Superior temporal gyrus (tissue), 1 donor: ENCODE data around the gene MASP2.
"Not testable (repeated sequence)": the region's sequence is repeated elsewhere in the genome, so short reads cannot be mapped to it uniquely, and the experiment has no call there.

Experiments
- DNase-seq: peaks from one replicate; pipeline ENCODE4 v3.0.0-alpha.2; 2016; ENCODE audit errors: extremely low spot score

Gene MASP2

GRCh38 chr1:10990828-10991227 lies 56.2 kb downstream of the MASP2 start:
- DNase-seq: no peak

GRCh38 chr1:10989920-10990516 lies 57.0 kb downstream of the MASP2 start:
- not testable (repeated sequence) for DNase-seq

- DNase-seq: no peak
Observed at GRCh38 chr1:10989095-10989494, 57.9 kb downstream of the MASP2 start.

- no peak for DNase-seq
Observed at GRCh38 chr1:10987840-10988417, 59.1 kb downstream of the MASP2 start.

GRCh38 chr1:10986525-10986890 lies 60.5 kb downstream of the MASP2 start:
- no peak for DNase-seq

DNA sequence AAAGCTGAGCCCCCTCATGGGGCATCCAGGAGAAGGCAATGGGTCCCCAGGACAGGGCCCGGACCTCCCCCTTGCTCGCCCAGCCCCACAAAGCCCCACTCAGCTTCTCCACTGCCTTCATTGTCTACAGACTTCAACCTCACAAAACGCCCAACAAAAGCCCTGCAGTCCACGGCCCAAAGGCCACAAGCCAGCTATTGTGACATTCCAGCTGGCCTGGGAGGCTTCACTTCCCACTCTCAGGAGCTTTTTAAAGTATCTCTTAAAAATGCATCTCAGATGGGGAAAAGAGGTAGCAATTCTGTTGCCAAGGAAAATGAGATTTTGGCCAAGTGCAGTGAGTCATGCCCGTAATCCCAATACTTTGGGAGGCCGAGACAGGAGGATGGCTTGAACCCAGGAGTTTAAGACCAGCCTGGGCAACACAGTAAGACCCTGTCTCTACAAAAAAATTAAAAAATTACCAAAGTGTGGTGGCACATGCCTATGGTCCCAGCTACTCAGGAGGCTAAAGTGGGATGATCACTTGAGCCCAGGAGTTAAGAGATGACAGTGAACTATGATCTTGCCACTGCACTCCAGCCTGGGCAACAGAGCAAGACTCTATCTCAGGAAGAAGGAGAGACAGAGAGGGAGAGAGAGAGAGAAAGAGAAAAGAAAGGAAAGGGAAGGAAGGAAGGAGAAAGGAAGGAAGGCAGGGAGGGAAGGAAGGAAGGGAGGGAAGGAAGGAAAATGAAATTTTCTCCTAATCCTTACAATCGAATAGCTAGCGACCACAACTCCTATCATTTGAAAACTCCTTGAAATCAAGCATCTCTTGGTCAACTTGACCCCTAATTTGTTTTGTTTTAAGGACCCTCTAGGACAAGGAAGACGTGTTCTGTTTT lies 66.0 kb downstream of the MASP2 start:
- peak; percentile 91 for DNase-seq

- peak; percentile 87 for DNase-seq
Observed at GRCh38 chr1:10980094-10980577, 66.9 kb downstream of the MASP2 start.

- DNase-seq: peak; percentile 94
Observed at GRCh38 chr1:10979483-10979920, 67.5 kb downstream of the MASP2 start.

- DNase-seq: no peak
Observed at GRCh38 chr1:10978719-10979118, 68.3 kb downstream of the MASP2 start.
